T47D (cell line): ENCODE measurements around the gene DLG2.

Source experiments
- DNase-seq, 2 experiments: peaks; one replicate each; pipeline versions ENCODE4 v3.0.0 to v3.0.0-alpha.2; 2011 to 2012; ENCODE audit warnings: low read depth in 1 of 2, low spot score in 1 of 2
- JUND ChIP-seq: IDR thresholded peaks from 2 replicates; pipeline ENCODE4 v1.6.1; 2012; ENCODE audit warnings: low read depth
- in situ Hi-C: cut with HindIII; loops from 2 replicates; pipeline ENCODE4 v1.10.0; 2016; ENCODE audit warnings: low sequenced_read_pairs, low pct_unique_long_range_greater_than_20kb

Gene DLG2

GRCh38 chr11:85180528-85180927, 446.6 kb downstream of the DLG2 start:
- in situ Hi-C loops, result no loop called here
- DNase-seq, result peak in 1 of 2 experiments; percentile 44
- TF ChIP-seq JUND, result no peak

GRCh38 chr11:85171648-85172257, 455.4 kb downstream of the DLG2 start:
- TF ChIP-seq JUND, result no peak
- DNase-seq, result no peak
- in situ Hi-C loops, result no loop called here

GRCh38 chr11:85170184-85170583, 457.0 kb downstream of the DLG2 start:
- peak in 1 of 2 experiments; percentile 53 for DNase-seq
- no peak for TF ChIP-seq JUND
- in situ Hi-C loops, result no loop called here

- TF ChIP-seq JUND, result no peak
- no peak for DNase-seq
- in situ Hi-C loops, result no loop called here
Measured at GRCh38 chr11:85167471-85167870, 459.7 kb downstream of the DLG2 start.

- in situ Hi-C loops, result no loop called here
- no peak for TF ChIP-seq JUND
- no peak for DNase-seq
Measured at GRCh38 chr11:85167038-85167437, 460.1 kb downstream of the DLG2 start.

GRCh38 chr11:85165819-85166218, 461.3 kb downstream of the DLG2 start:
- no peak for DNase-seq
- TF ChIP-seq JUND, result no peak
- in situ Hi-C loops, result no loop called here

- TF ChIP-seq JUND, result no peak
- no peak for DNase-seq
- in situ Hi-C loops, result no loop called here
Measured at GRCh38 chr11:85164743-85165142, 462.4 kb downstream of the DLG2 start.

- DNase-seq, result no peak
- TF ChIP-seq JUND, result no peak
- in situ Hi-C loops, result no loop called here
Measured at GRCh38 chr11:85154294-85154693, 472.9 kb downstream of the DLG2 start.

GRCh38 chr11:85137597-85137996, 489.5 kb downstream of the DLG2 start:
- DNase-seq, result peak; percentile 3 to 70
- in situ Hi-C loops, result no loop called here

GRCh38 chr11:85133636-85134035, 493.5 kb downstream of the DLG2 start:
- DNase-seq, result no peak
- in situ Hi-C loops, result no loop called here
- no peak for TF ChIP-seq JUND

More at GRCh38 chr11:85137597-85137996, 489.5 kb downstream of the DLG2 start:
- no peak for TF ChIP-seq JUND

GRCh38 chr11:85132851-85133585, 494.1 kb downstream of the DLG2 start:
- no peak for TF ChIP-seq JUND

GRCh38 chr11:85127349-85127748, 499.8 kb downstream of the DLG2 start:
- DNase-seq, result no peak
- TF ChIP-seq JUND, result no peak
- in situ Hi-C loops, result no loop called here

More at GRCh38 chr11:85132851-85133585, 494.1 kb downstream of the DLG2 start:
- in situ Hi-C loops, result no loop called here
- DNase-seq, result no peak

- no peak for TF ChIP-seq JUND
- no peak for DNase-seq
- in situ Hi-C loops, result no loop called here
Measured at GRCh38 chr11:85123752-85124231, 503.4 kb downstream of the DLG2 start.
